ENCODE measurements around the gene ARL13B.

DNA sequence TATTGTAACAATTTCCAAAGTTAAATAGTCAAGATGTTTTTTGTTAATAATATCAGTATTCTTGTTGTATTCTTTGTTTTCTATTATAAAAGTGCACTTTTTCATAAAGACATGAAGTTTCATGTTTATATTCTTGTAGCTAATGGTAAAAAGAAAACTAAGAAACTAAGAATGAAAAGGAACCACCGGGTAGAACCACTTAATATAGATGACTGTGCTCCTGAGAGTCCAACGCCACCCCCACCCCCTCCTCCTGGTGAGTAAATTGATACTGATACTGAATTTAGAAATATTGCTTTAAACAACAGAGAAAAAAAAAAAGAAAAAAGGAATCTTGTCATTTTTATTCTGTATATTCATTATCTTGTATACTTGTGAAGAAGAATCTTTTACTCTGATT is 69.3 kb downstream of the ARL13B start:
- TF ChIP-seq BHLHE40 (IDR thresholded peaks at IDR 0.05; ENCODE audit: borderline replicate concordance in 1 of 2, low read depth in 2 of 2, low read length in 1 of 2) (no peak), GABPA (IDR thresholded peaks at IDR 0.05; ENCODE audit: low read depth) (no peak), CHD4 (IDR thresholded peaks at IDR 0.05) (no peak), JUND (IDR thresholded peaks at IDR 0.05; ENCODE audit: low read depth, low read length) (no peak)
